A673 (cell line): ENCODE measurements around the gene FAM229B. TPM values are rescaled to one million over a fixed set of nuclear protein-coding genes. Genes with fewer than 3 reads are reported as not detected.
A peak's percentile ranks its signal among the peaks of the same experiment; 100 is the strongest.

Experiments
- BruUV-seq: library from RNA; stranded (reverse); fragments of 400-500 nt; replicated peaks from 2 replicates; lab custom pipeline; 2021; lab: Mats Ljungman, UMichigan
- CTCF ChIA-PET: fragments of 300-600 bp; sonication (Branson Sonifier 250); formaldehyde crosslinking; loops from one replicate; lab custom pipeline; 2022; ENCODE audit warnings: antibody characterized with exemption; lab: Charles Lee
- POLR2A ChIA-PET: fragments of 300-600 bp; sonication (Branson Sonifier 250); formaldehyde crosslinking; loops from one replicate; lab custom pipeline; 2022; ENCODE audit warnings: antibody characterized with exemption; ENCODE audit not compliant: low non-redundant PET; lab: Charles Lee
- DNase-seq: peaks from one replicate; pipeline ENCODE4 v3.0.0-alpha.2; 2015; ENCODE audit warnings: low spot score
- H3K27ac ChIP-seq: fragments of 200-600 bp; sonication (generic); 2 replicates; pipeline ENCODE4 v1.5.1; 2016; ENCODE audit warnings: mixed run types, low read depth, mild to moderate bottlenecking, mixed read lengths, antibody characterized with exemption, low read length; ENCODE audit not compliant: poor library complexity, severe bottlenecking
- H3K27me3 ChIP-seq: fragments of 200-600 bp; sonication (generic); replicated peaks from 2 replicates; pipeline ENCODE4 v1.6.1; 2017; ENCODE audit warnings: mixed run types, low read depth, mild to moderate bottlenecking, mixed read lengths, antibody characterized with exemption, low read length; ENCODE audit not compliant: insufficient read depth, poor library complexity
- H3K36me3 ChIP-seq: fragments of 200-600 bp; sonication (generic); 2 replicates; pipeline ENCODE4 v1.6.1; 2016; ENCODE audit warnings: mixed run types, mild to moderate bottlenecking, mixed read lengths, antibody characterized with exemption, low read length; ENCODE audit not compliant: insufficient read depth, poor library complexity, severe bottlenecking
- H3K4me1 ChIP-seq: fragments of 200-600 bp; sonication (generic); 2 replicates; pipeline ENCODE4 v1.6.1; 2017; ENCODE audit warnings: mixed run types, mild to moderate bottlenecking, mixed read lengths, antibody characterized with exemption, low read length; ENCODE audit not compliant: insufficient read depth, poor library complexity, severe bottlenecking
- H3K4me3 ChIP-seq: fragments of 200-600 bp; sonication (generic); 2 replicates; pipeline ENCODE4 v1.5.1; 2016; ENCODE audit warnings: low read depth, mixed run types, mild to moderate bottlenecking, mixed read lengths, low read length; ENCODE audit not compliant: poor library complexity, severe bottlenecking
- H3K9me3 ChIP-seq: fragments of 200-600 bp; sonication (generic); 2 replicates; pipeline ENCODE4 v1.6.1; 2016; ENCODE audit warnings: mixed run types, low read depth, mild to moderate bottlenecking, mixed read lengths, antibody characterized with exemption, low read length; ENCODE audit not compliant: poor library complexity, severe bottlenecking
- CTCF ChIP-seq: fragments of 300-800, 200-600 bp; sonication (generic); conservative IDR thresholded peaks from 2 replicates; pipeline ENCODE4 v1.5.1; 2017; ENCODE audit warnings: low read depth, mild to moderate bottlenecking, antibody characterized with exemption, low read length, moderate library complexity, mixed read lengths
- EZH2 ChIP-seq: fragments of 200-600 bp; sonication (generic); IDR thresholded peaks from 2 replicates; pipeline ENCODE4 v1.6.1; 2017; ENCODE audit warnings: borderline replicate concordance, low read depth, mild to moderate bottlenecking, mixed read lengths, antibody characterized with exemption, low read length; ENCODE audit not compliant: poor library complexity, severe bottlenecking
- intact Hi-C: fragments of 100-400 bp; cut with micrococcal nuclease; formaldehyde crosslinking; loops from one replicate; pipeline ENCODE4 v1.10.0; 2022; ENCODE audit not compliant: unreplicated experiment
- total RNA-seq: library from RNA; stranded (reverse); gene quantifications from 2 replicates; pipeline ENCODE4 v1.2.3, GENCODE V29; 2021

FAM229B gene
- total RNA-seq, 1 experiment from 2014 or later, result 10.5 TPM

- no peaks in the 10 kb centered on the region for H3K4me1 ChIP-seq
- no TSS peak for BruUV-seq
- CTCF ChIA-PET, result no interaction called here
- TF ChIP-seq EZH2, result no peak
- TF ChIP-seq CTCF, result no peak
- H3K4me3 ChIP-seq, result no peak overlapping the region
- no peak overlapping the region for H3K27ac ChIP-seq
- intact Hi-C loops, result no loop called here
- H3K27me3 ChIP-seq, result peaks cover 4% of the 10 kb centered on the region
- DNase-seq, result no peak
- H3K36me3 ChIP-seq, result no peaks in the 10 kb centered on the region
- H3K9me3 ChIP-seq, result no peaks in the 10 kb centered on the region
- POLR2A ChIA-PET, result no interaction called here
Measured at GRCh38 chr6:112113918-112114317, 26.5 kb downstream of the FAM229B start.

- Histone ChIP-seq H3K4me3 (no peak overlapping the region), H3K36me3 (no peaks in the 10 kb centered on the region), H3K27ac (no peak overlapping the region), H3K27me3 (peaks cover 4% of the 10 kb centered on the region), H3K4me1 (no peaks in the 10 kb centered on the region), H3K9me3 (no peaks in the 10 kb centered on the region)
- DNase-seq, result no peak
- no TSS peak for BruUV-seq
- TF ChIP-seq EZH2, result no peak
- TF ChIP-seq CTCF, result no peak
- CTCF ChIA-PET, result no interaction called here
- POLR2A ChIA-PET, result no interaction called here
- intact Hi-C loops, result no loop called here
Measured at GRCh38 chr6:112114577-112115223, 27.3 kb downstream of the FAM229B start.

GRCh38 chr6:112116221-112116620 lies 28.8 kb downstream of the FAM229B start:
- peaks cover 4% of the 10 kb centered on the region for H3K27me3 ChIP-seq
- H3K27ac ChIP-seq, result no peak overlapping the region
- BruUV-seq, result no TSS peak
- no peak overlapping the region for H3K4me3 ChIP-seq
- intact Hi-C loops, result no loop called here
- H3K36me3 ChIP-seq, result no peaks in the 10 kb centered on the region
- ChIA-PET POLR2A (no interaction called here), CTCF (no interaction called here)
- H3K4me1 ChIP-seq, result no peaks in the 10 kb centered on the region
- peak; percentile 2 for DNase-seq
- no peak for TF ChIP-seq CTCF
- TF ChIP-seq EZH2, result no peak
- H3K9me3 ChIP-seq, result no peaks in the 10 kb centered on the region
